Epithelial cell of prostate (primary cell): ENCODE measurements around the gene MSANTD2.

Experiments
- DNase-seq: peaks from one replicate; pipeline ENCODE4 v3.0.0-alpha.2; 2011; ENCODE audit warnings: low read depth, low spot score
- H3K27ac ChIP-seq: fragments of 450-650 bp; 2 replicates; pipeline ENCODE4 v1.5.1; 2017; ENCODE audit warnings: mild to moderate bottlenecking

The MSANTD2 gene

DNA sequence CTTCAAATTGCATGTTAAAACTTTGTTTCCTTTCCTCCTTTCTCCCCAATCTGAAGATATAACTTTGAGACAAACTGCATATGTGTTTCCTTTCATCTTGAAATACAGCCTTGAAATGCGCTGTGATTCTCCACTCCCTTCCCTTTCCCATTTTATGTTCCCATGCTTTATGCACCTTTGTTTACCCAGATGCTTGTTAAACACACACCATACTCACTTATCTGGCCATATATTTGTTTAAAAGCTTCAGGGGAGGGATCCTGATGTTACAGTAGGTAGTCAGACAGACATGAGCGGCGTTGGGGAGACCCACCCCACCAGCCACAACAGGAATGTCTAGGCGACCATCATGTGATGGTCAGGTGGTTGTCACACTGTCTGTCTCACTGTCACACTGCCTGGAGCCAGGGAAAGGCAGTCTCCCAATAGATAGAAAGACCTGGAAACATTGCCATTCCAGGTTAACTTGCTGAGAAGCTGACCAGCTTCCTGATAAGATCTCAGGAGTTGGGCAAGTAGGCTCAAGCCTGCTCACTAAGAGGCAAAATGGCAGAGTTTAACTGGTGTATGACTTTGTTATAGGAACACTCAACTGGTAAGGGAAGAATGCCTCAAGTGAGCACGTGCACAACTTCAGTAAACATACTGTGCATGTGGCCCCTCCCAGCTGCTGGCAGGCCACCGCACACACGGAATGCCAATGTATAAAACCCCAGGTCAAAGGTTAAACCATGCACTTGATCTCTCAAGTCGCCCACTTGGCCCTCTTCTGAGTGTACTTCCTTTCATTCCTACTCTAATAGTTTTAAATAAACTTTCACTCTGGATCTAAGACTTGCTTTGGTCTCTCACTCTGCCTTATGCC, 23.5 kb upstream of the MSANTD2 start:
- H3K27ac ChIP-seq = no peak overlapping the region
- no peak for DNase-seq

DNA sequence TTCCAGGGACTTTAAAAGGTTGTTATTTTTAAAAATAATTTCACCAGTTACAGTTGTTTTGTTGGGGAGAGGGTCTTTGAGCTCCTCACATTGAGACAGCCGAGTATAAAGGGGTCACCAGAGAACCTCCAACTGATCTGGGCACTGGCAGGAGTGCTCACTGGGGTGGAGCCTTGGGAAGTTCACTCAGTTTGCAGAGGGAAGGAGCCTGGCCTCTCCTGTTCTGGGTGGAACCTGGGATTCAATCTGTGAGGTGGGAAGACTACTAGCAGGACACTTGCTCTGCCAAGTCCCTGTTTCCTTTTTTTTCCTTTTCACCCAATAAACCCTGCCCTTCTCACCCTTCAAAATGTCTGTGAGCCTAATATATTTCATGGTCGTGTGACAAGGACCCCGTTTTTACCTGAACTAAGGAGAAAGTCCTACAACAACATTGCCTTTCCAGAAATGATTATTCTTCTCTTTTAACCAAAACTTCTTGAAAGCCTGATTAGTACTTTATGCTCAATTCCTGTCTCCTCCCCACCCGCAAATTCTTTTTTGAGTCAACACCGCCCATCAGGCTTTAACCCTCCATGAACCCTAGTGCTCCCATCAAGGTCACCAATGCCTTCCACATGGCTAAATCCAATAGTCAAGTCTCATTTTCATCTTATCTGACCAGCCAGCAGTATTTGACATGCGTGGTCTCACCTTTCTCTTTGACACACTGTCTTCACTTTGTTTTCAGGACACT, 22.0 kb upstream of the MSANTD2 start:
- H3K27ac ChIP-seq = no peak overlapping the region
- DNase-seq = no peak

DNA sequence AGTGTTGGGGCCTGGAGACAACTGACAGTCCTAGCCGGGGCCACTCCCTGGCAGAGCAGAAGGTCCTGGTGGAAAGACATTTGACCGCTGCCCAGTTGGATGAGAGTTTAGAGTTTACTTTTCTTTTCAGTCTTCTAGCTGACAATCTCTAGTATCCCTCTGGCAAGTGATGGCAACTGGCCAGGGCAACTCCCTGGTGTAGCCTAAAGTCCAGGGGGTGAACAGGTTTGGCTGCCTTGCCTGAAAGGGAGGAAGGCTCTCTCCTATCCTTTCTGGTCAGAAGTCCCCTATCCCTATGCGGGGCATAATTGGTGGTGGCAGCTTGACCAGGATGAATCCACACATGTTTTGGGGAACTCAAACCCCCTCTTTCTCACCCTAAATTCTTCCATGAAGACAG, 16.8 kb upstream of the MSANTD2 start:
- no peak overlapping the region for H3K27ac ChIP-seq
- DNase-seq = no peak

DNA sequence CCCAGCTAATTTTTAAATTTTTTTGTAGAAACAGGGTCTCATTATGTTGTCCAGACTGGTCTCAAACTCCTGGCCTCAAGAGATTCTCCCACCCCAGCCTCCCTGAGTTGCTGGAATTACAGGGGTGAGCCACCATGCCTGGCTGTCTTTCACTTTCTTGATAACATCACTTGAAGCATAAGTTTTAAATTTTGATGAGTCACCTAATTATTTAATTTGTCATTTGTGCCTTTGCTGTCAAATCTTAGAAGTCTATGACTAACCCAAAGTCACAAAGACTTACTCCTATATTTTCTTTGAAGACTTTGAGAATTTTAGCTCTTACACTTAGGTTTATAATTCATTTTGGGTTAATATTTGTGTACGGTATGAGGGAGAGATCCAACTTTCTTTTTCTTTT, 14.5 kb upstream of the MSANTD2 start:
- H3K27ac ChIP-seq = no peak overlapping the region
- DNase-seq = no peak

DNA sequence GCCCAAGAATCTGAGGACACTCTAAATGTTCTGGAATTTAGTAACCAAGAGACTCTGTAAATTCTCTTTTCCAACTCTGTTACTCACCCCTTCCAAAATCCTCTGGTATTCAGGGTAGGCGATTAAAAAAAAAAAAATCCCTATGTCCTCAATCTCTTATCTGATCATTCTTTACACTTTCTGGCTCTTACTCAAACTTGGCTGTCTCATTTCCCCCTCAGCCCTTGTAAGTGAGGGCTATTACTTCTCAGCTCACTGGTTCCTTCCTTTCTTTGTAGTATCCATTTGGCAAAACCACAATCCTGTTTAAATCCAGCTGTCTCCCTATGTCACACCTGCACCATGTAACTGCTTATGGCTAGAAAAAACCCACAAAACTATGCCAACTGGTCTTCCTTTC, 12.7 kb upstream of the MSANTD2 start:
- no peak for DNase-seq
- no peak overlapping the region for H3K27ac ChIP-seq

DNA sequence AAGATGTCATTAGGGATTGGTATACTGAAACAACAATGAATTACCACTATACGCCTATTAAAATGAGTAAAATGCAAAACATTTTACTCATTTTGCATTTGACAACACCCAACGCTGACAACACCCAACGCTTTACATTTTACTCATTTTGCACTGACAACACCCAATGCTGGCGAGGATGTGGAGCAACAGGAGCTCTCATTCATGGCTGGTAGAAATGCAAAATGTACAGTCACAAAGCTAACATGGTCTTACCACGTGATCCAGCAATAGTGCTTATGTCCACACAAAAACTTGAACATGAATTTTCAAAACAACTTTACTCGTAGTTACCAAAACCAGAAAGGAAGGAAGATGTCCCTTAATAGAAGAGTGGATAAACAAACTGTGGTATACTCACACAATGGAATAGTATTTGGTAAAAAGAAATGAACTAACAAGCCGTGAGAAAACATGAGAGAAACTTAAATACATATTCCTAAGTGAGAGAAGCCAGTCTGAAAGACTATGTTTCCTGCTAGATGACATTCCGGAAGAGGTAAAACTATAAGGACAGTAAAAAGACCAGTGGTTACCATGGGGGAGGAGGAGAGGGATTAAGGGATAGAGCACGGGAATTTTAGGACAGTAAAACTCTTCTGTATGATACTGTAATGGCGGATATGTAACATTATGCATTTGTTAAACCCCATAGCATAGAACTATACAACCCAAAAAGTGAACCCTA, 11.4 kb upstream of the MSANTD2 start:
- no peak overlapping the region for H3K27ac ChIP-seq
- no peak for DNase-seq

DNA sequence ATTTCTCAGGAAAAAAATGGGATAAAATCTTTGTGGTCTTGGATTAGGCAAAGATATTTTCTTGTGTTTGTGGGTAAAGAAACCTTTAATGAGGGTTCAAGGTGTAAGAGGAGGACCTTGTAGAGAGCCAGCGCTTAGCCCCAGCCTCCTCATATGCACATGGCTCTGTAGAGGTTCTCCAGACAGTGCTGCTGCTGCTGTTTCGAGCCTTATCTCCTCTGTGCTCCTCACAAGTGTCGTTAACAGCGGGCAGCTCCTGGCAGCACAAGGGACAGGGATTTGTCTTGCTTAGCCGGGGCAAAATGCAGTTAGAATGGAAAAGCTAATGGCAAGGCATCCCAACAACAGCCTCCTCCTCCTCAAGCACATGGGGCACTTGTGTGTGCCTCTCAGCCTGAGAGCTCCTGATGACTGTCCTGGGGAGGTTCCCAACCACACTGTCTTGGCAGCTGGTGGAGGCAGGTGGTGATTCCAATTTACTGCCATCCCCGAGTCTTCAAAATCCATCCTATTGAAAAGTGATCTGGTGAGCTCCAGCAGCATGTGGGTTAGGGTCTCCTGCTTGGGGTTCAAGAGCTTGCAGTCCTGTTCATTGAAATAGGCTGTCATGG, 7.6 kb upstream of the MSANTD2 start:
- DNase-seq = no peak
- H3K27ac ChIP-seq = no peak overlapping the region

DNA sequence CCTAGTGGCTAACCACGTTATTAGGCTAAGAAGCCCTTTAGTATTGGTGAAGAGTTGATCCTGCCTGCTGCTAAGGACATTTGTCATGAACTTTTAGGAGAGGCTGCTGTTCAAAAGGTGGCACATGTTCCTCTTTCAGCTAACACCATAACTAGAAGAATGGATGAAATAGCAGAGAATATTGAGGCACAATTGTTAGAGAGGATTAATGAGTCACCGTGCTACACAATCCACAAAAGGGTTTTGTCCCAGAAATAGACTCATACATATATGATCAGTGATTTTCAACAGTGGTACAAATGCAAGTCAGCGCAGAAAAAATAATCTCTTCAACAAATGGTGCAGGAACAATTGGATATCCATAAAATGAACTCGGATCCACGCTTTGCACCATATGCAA, 7.0 kb upstream of the MSANTD2 start:
- H3K27ac ChIP-seq = no peak overlapping the region
- DNase-seq = no peak

DNA sequence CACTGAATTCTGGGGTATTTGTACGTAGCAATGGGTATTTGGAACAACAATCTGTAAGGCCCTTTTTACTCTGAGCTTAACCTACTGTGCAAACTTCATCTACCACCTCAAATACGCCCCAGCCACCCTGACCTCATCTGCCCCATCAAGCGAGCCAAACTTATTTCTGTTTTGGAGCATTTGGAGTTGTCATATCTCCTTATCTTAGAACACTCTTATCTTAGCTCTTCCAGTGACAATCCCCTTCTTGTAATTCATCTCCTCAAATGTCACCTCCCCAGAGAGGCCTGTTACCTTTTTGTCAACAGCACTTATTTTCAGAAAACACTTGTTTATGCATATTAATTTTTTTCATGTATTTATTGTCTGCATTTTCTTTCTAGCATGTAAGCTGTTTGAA, 4.7 kb upstream of the MSANTD2 start:
- DNase-seq = no peak
- H3K27ac ChIP-seq = no peak overlapping the region

DNA sequence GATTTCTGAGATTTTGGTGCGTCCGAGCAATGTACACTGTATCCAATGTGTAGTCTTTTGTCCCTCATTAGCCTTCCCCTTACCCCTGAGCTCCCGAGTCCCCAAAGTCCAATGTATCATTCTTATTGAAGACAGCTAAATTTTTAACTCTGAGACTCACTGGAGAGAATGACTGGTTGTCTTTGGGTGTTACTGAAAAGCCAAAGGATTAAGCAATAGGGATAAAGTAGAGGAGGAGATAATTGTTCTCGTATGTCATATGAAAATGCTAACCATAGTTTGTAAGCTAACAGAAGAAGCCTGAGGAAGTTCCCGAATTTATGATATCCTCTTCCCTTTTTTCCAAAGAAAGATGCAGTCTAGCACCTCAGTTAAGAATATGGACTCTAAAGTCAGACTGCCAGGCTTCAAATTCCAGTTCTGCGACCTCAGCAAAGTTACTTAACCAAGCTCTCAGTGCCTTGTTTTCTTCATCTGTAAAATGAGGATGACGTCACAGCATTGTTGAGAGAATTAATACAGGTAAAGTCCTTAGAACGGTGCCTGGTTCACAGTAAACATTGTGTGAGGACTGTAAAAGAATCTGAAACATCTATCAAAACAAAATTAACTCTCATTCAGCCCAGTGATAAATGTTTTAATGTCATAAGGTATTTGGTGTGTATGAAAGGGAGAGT, 1.6 kb upstream of the MSANTD2 start:
- no peak for DNase-seq
- H3K27ac ChIP-seq = no peak overlapping the region

DNA sequence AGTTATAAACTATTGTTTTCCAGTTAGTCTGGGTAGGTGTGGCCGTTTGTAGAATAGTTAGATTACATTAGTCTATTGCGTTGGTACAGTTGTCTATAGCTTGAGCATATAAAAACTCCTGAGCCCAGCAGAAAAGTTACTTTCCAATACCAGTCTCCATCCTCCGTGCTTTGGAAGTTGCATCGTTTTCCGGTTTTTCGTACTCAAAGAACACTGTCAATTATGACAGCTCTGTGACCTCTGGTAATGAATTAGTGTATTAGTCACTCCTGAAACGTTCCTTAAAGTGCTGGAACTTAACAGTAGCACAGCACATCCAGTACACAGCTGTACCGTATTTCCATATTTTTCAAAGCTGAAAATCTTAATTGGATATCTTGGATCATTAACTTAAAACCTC, 808 bp upstream of the MSANTD2 start:
- no peak for DNase-seq

DNA sequence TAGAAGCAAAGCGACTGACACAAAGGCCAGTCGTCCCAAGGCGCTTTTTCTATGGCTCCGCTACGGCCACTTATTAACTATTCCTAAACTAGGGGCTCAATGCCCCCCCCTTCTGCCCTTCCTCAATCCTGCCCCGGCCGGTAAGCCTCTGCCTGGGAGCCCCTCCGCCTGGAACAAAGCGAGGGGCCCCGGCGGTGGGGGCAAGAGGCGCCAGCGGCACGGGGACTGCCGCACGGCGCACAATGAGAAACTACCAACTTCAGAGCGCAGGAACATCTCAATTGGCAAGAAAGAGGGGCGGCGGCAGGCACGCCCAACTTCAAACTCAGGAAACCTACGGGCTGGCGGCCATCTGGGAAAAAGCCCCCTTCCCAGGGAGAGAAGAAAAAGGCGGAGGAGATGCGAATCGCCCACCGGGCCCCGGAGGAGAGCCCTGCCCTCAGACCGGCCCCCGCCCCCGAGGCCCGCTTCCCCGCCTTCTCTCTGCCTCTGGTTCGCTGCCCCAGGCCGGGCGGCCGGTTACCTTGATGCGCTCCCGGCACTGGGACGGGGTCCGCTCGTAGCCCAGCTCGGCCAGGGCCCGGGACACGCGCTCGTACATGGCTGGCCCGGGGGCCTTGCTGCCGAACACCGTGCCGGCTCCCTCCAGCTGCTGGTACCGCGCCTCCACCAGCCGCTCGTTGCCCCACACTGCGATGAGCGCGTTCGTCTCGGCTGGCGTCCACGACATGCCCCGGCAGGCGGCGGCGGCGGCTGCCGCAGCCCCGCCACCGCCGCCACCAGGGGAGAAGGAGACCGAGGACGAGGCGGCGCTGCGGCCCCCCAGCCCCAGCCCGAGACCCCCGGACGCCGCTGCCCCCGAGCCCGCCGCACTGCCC, 619 bp downstream of the MSANTD2 start:
- H3K27ac ChIP-seq = peak overlapping the region; percentile 79
- DNase-seq = no peak

More for the DNA sequence above, 808 bp upstream of the MSANTD2 start:
- peak overlapping the region; percentile 79 for H3K27ac ChIP-seq

DNA sequence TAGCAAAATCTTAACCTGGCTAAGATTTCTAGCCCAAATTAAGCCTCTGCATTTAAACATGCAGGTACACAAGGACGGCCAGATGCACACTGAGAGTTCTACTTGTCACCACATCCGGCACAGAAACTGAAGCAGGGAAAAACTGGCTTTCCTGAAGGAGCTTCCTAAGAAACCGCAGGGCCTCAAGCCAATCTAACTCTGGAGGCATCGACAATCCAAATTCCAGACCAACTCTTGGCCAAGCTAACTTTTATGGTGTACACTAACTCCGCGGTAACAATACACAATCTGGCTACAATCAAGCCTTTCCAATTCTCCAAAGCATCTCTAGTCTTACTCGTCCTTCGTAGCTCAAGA, 1.2 kb downstream of the MSANTD2 start:
- DNase-seq = no peak
- peak overlapping the region; percentile 79 for H3K27ac ChIP-seq

DNA sequence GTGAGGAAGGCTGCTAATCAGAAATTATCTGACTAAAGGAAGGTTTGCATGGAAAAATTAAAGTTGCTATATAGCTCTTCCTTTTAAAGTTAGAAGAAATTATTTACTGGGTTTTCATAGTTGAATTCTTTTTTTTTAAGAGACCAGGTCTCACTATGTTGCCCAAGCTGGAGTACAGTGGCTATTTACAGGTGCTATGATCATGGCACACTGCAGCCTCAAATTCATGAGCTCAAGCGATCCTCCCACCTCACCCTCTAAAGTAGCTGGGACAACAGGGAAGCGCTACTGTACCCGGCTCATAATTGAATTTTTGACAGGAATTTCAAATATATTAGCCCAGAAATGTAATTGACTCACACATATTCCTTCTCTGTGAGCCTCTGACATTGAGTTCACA, 3.9 kb downstream of the MSANTD2 start:
- no peak for DNase-seq

DNA sequence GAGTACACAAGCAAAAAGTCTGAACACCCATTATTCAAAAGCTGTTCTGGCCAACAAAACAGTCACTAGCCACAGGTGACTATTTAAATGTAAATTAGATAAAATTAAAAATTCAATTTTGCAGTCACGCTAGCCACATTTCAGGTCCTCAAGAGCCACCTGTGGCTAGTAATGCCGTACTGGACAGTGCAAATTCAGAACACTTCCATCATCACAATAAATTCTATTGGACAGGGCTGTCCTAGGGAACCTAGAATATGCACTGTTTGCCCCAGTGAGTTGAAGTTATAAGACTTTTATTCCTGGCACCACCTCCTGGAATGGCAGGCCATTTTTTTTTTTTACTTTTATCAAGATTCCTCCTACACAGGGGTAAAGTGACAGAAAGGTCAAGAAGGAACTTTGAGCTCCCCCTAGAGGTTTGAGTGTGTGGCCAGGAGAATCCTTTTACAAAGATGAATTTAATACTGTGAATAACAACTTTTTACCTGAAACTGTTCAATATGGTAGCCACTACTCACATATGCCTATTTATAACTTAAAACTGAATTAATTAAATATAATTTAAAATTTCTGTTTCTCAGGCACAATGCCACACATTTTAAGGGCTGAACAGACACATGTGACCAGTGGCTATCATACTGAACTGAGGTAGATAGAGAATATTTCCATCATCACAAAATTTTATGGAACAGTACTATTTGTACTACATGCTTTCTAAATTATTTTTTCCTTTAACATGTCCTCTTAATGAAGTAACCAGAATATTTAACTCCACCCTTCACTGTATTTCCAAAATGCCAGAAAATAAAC, 6.5 kb downstream of the MSANTD2 start:
- no peak overlapping the region for H3K27ac ChIP-seq
- DNase-seq = no peak

More for the DNA sequence above, 3.9 kb downstream of the MSANTD2 start:
- H3K27ac ChIP-seq = no peak overlapping the region

DNA sequence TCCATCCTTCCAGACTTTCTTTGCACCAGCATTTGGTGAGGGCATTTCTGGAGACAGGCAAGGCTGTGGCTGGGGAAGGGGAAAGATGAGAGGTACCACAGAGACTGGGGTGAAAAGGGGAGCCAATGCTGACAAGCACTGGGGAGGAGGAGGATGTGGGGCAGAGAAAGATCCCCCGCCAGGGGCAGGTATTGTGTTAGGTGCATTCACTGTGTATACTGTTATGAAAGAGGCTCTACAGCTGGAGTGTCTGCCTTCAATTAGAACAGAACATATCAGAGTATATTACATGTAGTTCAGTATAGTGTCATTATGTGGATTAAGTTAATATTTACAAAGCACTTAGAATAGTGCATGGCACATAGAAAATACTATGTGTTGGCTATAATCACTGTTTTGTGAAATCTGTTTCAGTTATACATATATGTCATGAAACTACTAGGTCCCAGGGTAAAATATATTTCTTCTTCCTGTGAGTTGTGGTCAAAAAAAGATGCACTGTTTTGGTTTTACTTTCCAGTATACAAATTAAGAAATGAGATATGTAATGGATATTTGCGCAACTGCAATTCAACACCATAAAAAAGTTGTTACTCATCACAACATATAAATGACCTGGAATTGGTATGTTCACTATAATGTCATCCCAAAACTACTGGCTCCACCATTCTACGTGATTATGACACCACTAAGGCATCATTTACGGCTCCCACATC, 8.4 kb downstream of the MSANTD2 start:
- no peak for DNase-seq

DNA sequence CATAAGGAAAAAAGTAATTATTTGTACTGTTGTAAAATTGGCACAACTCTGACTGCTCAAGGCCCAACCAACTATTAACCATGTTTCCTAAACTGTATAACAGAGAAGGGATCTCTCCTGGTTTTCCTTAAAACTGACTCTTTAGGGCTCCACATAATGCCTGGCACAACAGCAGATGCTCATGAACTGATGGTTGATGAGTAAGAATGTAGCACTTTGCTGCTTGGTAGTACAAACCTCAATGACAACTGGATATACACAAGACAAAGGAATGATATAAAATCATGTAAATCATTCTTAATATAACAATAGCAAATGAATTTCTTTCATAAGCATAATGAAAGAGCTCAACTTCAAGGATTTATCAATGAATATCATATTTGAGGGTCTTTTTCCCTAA, 11.7 kb downstream of the MSANTD2 start:
- no peak overlapping the region for H3K27ac ChIP-seq
- no peak for DNase-seq

More for the DNA sequence above, 8.4 kb downstream of the MSANTD2 start:
- no peak overlapping the region for H3K27ac ChIP-seq

DNA sequence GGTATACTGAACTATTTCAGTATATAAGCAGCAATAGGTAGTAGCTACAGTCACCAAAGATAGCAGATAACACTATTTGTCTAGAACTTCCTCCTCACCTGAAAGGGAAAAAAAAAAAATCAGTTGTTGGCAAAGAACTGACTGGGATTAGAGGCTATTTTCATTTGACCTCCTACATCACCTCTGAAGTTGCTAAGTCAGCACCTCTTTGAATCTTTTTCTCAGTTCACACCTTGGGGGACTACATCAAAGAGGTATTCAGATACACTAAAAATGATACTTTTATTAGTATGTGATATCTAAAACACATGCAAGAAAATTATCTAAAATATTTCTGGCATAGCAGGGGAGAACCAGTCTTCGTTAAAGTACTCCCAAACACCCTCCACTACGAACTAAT, 16.2 kb downstream of the MSANTD2 start:
- H3K27ac ChIP-seq = no peak overlapping the region
- DNase-seq = no peak
